ENCODE data around the gene GALNT11. TPM values are rescaled to one million over a fixed set of nuclear protein-coding genes. Genes with fewer than 3 reads are reported as not detected.

GALNT11 gene
- polyA plus RNA-seq, 3 donors = 17.7 to 25.9 (median 20.6) TPM

DNA sequence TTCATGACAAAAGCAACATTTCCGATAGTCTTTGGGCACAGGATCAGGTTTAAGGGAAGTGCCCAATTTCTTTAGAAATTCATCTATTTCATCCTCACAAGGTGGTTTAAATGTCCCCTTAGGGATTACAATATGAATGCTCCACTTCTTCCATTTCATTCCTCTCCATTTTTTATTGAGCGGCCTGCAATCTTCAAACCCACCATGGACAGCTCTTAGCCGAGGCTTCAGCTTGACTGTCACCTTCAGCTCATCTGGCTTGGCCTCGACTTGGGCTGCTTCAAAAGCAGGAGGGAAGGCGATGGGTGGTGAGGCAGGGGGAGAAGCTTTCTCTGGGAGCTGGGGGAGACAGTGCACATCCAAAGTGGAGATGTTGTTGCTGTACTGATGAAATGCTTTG, 123.2 kb downstream of the GALNT11 start:
- DNase-seq = no peak
- Histone ChIP-seq H3K4me3 (replicated peaks in 1 of 3; ENCODE audit: low read depth in 2 of 3, low read length in 3 of 3) (no peak overlapping the region), H3K27ac (ENCODE audit: low read depth in 1 of 2, low read length in 2 of 2) (peak overlapping the region in 1 of 2 donors; percentile 23), H3K36me3 (replicated peaks in 1 of 2; ENCODE audit: control insufficient read depth in 1 of 2, insufficient read depth in 2 of 2, low read length in 2 of 2) (peaks cover 100% of the 10 kb centered on the region in 2 donors), H2AFZ (ENCODE audit: insufficient read depth, low read depth, low read length, poor library complexity, severe bottlenecking) (no peak overlapping the region), H3K4me2 (replicated peaks; ENCODE audit: extremely low read depth, low read length, poor library complexity, severe bottlenecking) (no peak overlapping the region), H3K9me3 (replicated peaks in 1 of 2; ENCODE audit: control insufficient read depth in 1 of 2, insufficient read depth in 1 of 2, low read length in 2 of 2) (no peaks in the 10 kb centered on the region), H3K79me2 (ENCODE audit: insufficient read depth, low read length) (no peaks in the 10 kb centered on the region), H3K27me3 (ENCODE audit: control insufficient read depth in 2 of 2, insufficient read depth in 2 of 2, low read length in 2 of 2) (no peaks in the 10 kb centered on the region), H3K9ac (ENCODE audit: insufficient read depth, low read length, poor library complexity, severe bottlenecking) (no peak overlapping the region), H3K4me1 (ENCODE audit: control insufficient read depth in 1 of 2, insufficient read depth in 2 of 2, low read length in 2 of 2) (no peaks in the 10 kb centered on the region), H4K20me1 (ENCODE audit: insufficient read depth, low read length) (peaks cover 62% of the 10 kb centered on the region)
- no peaks in the 10 kb centered on the region for H3K9me3 Mint-ChIP-seq
- no peak overlapping the region for H3K4me3 Mint-ChIP-seq
- H3K27ac Mint-ChIP-seq = no peak overlapping the region
- peaks cover 0 to 2% (median 0%) of the 10 kb centered on the region in 3 donors for H3K27me3 Mint-ChIP-seq (ENCODE audit: low read depth in 3 of 3)
- TF ChIP-seq, protein P1, sequence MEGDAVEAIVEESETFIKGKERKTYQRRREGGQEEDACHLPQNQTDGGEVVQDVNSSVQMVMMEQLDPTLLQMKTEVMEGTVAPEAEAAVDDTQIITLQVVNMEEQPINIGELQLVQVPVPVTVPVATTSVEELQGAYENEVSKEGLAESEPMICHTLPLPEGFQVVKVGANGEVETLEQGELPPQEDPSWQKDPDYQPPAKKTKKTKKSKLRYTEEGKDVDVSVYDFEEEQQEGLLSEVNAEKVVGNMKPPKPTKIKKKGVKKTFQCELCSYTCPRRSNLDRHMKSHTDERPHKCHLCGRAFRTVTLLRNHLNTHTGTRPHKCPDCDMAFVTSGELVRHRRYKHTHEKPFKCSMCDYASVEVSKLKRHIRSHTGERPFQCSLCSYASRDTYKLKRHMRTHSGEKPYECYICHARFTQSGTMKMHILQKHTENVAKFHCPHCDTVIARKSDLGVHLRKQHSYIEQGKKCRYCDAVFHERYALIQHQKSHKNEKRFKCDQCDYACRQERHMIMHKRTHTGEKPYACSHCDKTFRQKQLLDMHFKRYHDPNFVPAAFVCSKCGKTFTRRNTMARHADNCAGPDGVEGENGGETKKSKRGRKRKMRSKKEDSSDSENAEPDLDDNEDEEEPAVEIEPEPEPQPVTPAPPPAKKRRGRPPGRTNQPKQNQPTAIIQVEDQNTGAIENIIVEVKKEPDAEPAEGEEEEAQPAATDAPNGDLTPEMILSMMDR (IDR thresholded peaks at IDR 0.05) = no peak
- WGBS (ENCODE audit: insufficient coverage) = 100% methylated on average over 4 of the region's 5 CpGs
- peaks cover 86 to 98% of the 10 kb centered on the region in 2 donors for H3K36me3 Mint-ChIP-seq
- no peaks in the 10 kb centered on the region for H3K4me1 Mint-ChIP-seq
- intact Hi-C loops (cut with micrococcal nuclease) = no loop called here

GRCh38 chr7:152149363-152149762, 123.9 kb downstream of the GALNT11 start:
- Histone ChIP-seq H3K27ac (ENCODE audit: low read depth in 1 of 2, low read length in 2 of 2) (no peak overlapping the region), H3K79me2 (ENCODE audit: insufficient read depth, low read length) (no peaks in the 10 kb centered on the region), H3K4me1 (ENCODE audit: control insufficient read depth in 1 of 2, insufficient read depth in 2 of 2, low read length in 2 of 2) (no peaks in the 10 kb centered on the region), H3K27me3 (ENCODE audit: control insufficient read depth in 2 of 2, insufficient read depth in 2 of 2, low read length in 2 of 2) (no peaks in the 10 kb centered on the region), H3K36me3 (replicated peaks in 1 of 2; ENCODE audit: control insufficient read depth in 1 of 2, insufficient read depth in 2 of 2, low read length in 2 of 2) (peaks cover 100% of the 10 kb centered on the region in 2 donors), H3K4me2 (replicated peaks; ENCODE audit: extremely low read depth, low read length, poor library complexity, severe bottlenecking) (no peak overlapping the region), H4K20me1 (ENCODE audit: insufficient read depth, low read length) (peaks cover 55% of the 10 kb centered on the region), H2AFZ (ENCODE audit: insufficient read depth, low read depth, low read length, poor library complexity, severe bottlenecking) (no peak overlapping the region), H3K4me3 (replicated peaks in 1 of 3; ENCODE audit: low read depth in 2 of 3, low read length in 3 of 3) (no peak overlapping the region), H3K9me3 (replicated peaks in 1 of 2; ENCODE audit: control insufficient read depth in 1 of 2, insufficient read depth in 1 of 2, low read length in 2 of 2) (no peaks in the 10 kb centered on the region), H3K9ac (ENCODE audit: insufficient read depth, low read length, poor library complexity, severe bottlenecking) (no peak overlapping the region)
- H3K4me3 Mint-ChIP-seq = no peak overlapping the region
- no peak overlapping the region for H3K27ac Mint-ChIP-seq
- TF ChIP-seq, protein P1 (IDR thresholded peaks at IDR 0.05) = no peak
- no peak for DNase-seq
- 100% methylated on average over 2 of the region's 6 CpGs for WGBS (ENCODE audit: insufficient coverage)
- H3K4me1 Mint-ChIP-seq = no peaks in the 10 kb centered on the region
- H3K27me3 Mint-ChIP-seq (ENCODE audit: low read depth in 3 of 3) = peaks cover 0 to 2% (median 0%) of the 10 kb centered on the region in 3 donors
- peaks cover 86 to 98% of the 10 kb centered on the region in 2 donors for H3K36me3 Mint-ChIP-seq
- H3K9me3 Mint-ChIP-seq = no peaks in the 10 kb centered on the region
- intact Hi-C loops (cut with micrococcal nuclease) = no loop called here

Measured in CD14-positive monocyte (primary cell).